HepG2 (cell line): ENCODE results near the gene ILKAP. TPM values are rescaled to one million over a fixed set of nuclear protein-coding genes. Genes with fewer than 3 reads are reported as not detected.

Experiments
- AKAP8 ChIP-seq: sonication (generic); formaldehyde crosslinking; IDR thresholded peaks from 2 replicates; pipeline ENCODE4 v1.5.1; 2020; ENCODE audit warnings: mild to moderate bottlenecking, missing genetic modification reagents
- CENPT ChIP-seq: sonication (generic); formaldehyde crosslinking; IDR thresholded peaks from 2 replicates; pipeline ENCODE4 v1.8.0; 2022; ENCODE audit warnings: low read depth, mild to moderate bottlenecking, moderate library complexity, missing genetic modification reagents
- HES4 ChIP-seq: sonication (generic); formaldehyde crosslinking; IDR thresholded peaks from 2 replicates; pipeline ENCODE4 v1.9.0; 2021; ENCODE audit warnings: mild to moderate bottlenecking, missing genetic modification reagents, borderline replicate concordance
- SAP130 ChIP-seq: IDR thresholded peaks from 2 replicates; pipeline ENCODE4 v1.6.1; 2016; ENCODE audit warnings: low read depth
- TAF1 ChIP-seq: sonication (generic); formaldehyde crosslinking; IDR thresholded peaks from 2 replicates; pipeline ENCODE4 v1.4.0; 2020; ENCODE audit warnings: missing genetic modification reagents
- U2AF1 ChIP-seq: fragments of 200-400 bp; formaldehyde crosslinking; optimal IDR thresholded peaks from 2 replicates; pipeline ENCODE3; 2017; ENCODE audit warnings: mild to moderate bottlenecking, low read depth, low read length
- ZNF136 ChIP-seq: sonication (generic); formaldehyde crosslinking; IDR thresholded peaks from 2 replicates; pipeline ENCODE4 v1.8.1; 2022; ENCODE audit warnings: low read depth, mild to moderate bottlenecking, moderate library complexity, missing genetic modification reagents
- ZNF431 ChIP-seq: sonication (generic); formaldehyde crosslinking; IDR thresholded peaks from 2 replicates; pipeline ENCODE4 v1.9.0; 2022; ENCODE audit warnings: missing genetic modification reagents, low read depth, mild to moderate bottlenecking, borderline replicate concordance
- ZNF562 ChIP-seq: sonication (generic); formaldehyde crosslinking; IDR thresholded peaks from 2 replicates; pipeline ENCODE4 v1.8.0; 2022; ENCODE audit warnings: missing genetic modification reagents, borderline replicate concordance
- ZNF615 ChIP-seq: sonication (generic); formaldehyde crosslinking; IDR thresholded peaks from 2 replicates; pipeline ENCODE4 v1.5.0; 2020; ENCODE audit warnings: mild to moderate bottlenecking, missing genetic modification reagents, borderline replicate concordance
- ZNF652 ChIP-seq: IDR thresholded peaks from 2 replicates; pipeline ENCODE4 v1.6.1; 2016; ENCODE audit warnings: low read depth, borderline replicate concordance
- ZNF678 ChIP-seq: sonication (generic); formaldehyde crosslinking; IDR thresholded peaks from 2 replicates; pipeline ENCODE4 v1.4.0; 2020; ENCODE audit warnings: mild to moderate bottlenecking, missing genetic modification reagents
- ZSCAN20 ChIP-seq: sonication (generic); formaldehyde crosslinking; IDR thresholded peaks from 2 replicates; pipeline ENCODE4 v1.4.0; 2020; ENCODE audit warnings: missing genetic modification reagents, mild to moderate bottlenecking, borderline replicate concordance
- ZSCAN22 ChIP-seq: sonication (generic); formaldehyde crosslinking; IDR thresholded peaks from 2 replicates; pipeline ENCODE4 v1.4.0; 2020; ENCODE audit warnings: mild to moderate bottlenecking, missing genetic modification reagents
- ZSCAN29 ChIP-seq: sonication (generic); formaldehyde crosslinking; conservative IDR thresholded peaks from 2 replicates; pipeline ENCODE4 v1.4.0; 2020; ENCODE audit warnings: mild to moderate bottlenecking, missing genetic modification reagents
- polyA plus RNA-seq, 8 experiments: library from polyadenylated mRNA; depleted of rRNA in 3 of 8; stranded (reverse) in 7 of 8; unstranded in 1 of 8; fragments of >200 nt; fragmentation: Illumina TruSeq in 4 of 8; extraction: Trizol in 4 of 8; gene quantifications; 2 replicates each; pipeline versions ENCODE4 v1.2.1 to v1.2.3, GENCODE V29; 2011 to 2016; ENCODE audit warnings: low read depth in 4 of 8, missing spikeins in 1 of 8, mixed read lengths in 1 of 8; ENCODE audit not compliant: insufficient read depth in 1 of 8
- total RNA-seq, 5 experiments: library from RNA; depleted of rRNA; stranded (reverse); fragments of >200 nt; fragmentation: Illumina TruSeq; extraction: Trizol; gene quantifications; 2 replicates each; pipeline ENCODE4 v1.2.3, GENCODE V29; 2016; ENCODE audit warnings: low read depth in 1 of 5
- TF ChIP-seq, protein P1 (sequence below): sonication (generic); formaldehyde crosslinking; IDR thresholded peaks from 2 replicates; pipeline ENCODE4 v1.5.1; 2020; ENCODE audit warnings: missing genetic modification reagents, mild to moderate bottlenecking, borderline replicate concordance
- TF ChIP-seq, protein P2 (sequence below): sonication (generic); formaldehyde crosslinking; IDR thresholded peaks from 2 replicates; pipeline ENCODE4 v1.5.1; 2020; ENCODE audit warnings: missing genetic modification reagents, mild to moderate bottlenecking, borderline replicate concordance
- TF ChIP-seq, protein P3 (sequence below): sonication (generic); formaldehyde crosslinking; IDR thresholded peaks from 2 replicates; pipeline ENCODE4 v1.4.0; 2020; ENCODE audit warnings: low read depth, mild to moderate bottlenecking, missing genetic modification reagents
- TF ChIP-seq, protein P4 (sequence below), 2 experiments: IDR thresholded peaks; 2 replicates each; pipeline ENCODE4 v1.6.1; 2011 to 2012; ENCODE audit warnings: low read length in 2 of 2, borderline replicate concordance in 1 of 2, low read depth in 1 of 2, mild to moderate bottlenecking in 1 of 2, moderate library complexity in 1 of 2

Gene ILKAP
- total and polyA plus RNA-seq, 2 of the 13 experiments (the other 11 are each of a cell fraction or from before 2014, with no cell fraction given): 29.6 to 33.1 TPM

DNA sequence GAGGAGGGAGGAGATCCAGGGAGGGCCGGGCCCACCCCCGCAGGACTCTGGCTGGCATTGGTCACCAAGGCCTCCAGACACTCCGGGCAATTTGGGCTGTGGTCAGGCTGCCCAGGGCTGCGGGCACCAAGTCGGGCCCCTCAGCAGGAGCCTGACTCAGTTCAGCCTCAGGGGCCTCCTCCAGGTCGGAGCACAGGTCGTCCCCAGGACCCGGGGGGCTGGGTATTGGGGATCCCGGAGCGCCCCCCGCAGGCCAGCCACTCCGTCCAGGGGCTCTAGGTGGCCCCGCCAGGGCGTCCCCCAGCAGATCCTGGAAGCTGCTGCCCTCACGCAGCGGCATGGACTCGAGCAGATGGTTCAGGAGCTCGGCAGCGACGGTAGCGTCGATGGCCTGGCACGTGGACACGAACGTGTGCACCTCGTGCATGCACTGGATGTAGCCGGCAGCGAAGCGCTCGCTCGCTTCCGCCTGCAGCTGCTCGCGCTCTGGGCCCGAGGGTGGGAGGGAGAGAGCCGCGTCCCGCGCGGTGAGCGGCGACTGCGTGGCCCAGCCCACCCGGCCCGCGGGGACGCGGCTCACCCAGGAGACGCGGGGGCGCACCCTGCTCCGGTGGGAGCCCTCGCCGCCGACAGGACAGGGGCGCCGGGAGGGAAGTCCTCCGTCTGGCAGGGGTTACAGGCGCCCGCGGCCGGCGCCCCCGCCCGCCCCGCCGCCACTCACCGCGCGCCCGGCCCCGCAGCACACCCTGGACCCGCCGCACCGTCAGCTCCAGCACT is 35.5 kb upstream of the ILKAP start (continued):
- TF ChIP-seq U2AF1: no peak
- TF ChIP-seq, protein P1, sequence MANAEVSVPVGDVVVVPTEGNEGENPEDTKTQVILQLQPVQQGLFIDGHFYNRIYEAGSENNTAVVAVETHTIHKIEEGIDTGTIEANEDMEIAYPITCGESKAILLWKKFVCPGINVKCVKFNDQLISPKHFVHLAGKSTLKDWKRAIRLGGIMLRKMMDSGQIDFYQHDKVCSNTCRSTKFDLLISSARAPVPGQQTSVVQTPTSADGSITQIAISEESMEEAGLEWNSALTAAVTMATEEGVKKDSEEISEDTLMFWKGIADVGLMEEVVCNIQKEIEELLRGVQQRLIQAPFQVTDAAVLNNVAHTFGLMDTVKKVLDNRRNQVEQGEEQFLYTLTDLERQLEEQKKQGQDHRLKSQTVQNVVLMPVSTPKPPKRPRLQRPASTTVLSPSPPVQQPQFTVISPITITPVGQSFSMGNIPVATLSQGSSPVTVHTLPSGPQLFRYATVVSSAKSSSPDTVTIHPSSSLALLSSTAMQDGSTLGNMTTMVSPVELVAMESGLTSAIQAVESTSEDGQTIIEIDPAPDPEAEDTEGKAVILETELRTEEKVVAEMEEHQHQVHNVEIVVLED (CRISPR knock-in tag): peak; percentile 54; the same call in 1 of the 2 replicates
- peak; percentile 73; the same call in 1 of the 2 replicates for TF ChIP-seq ZNF615 (CRISPR knock-in tag)
- peak; percentile 100 for TF ChIP-seq HES4 (CRISPR knock-in tag)
- TF ChIP-seq ZSCAN22 (CRISPR knock-in tag): no peak
- TF ChIP-seq ZSCAN20 (CRISPR knock-in tag): peak; percentile 99
- TF ChIP-seq ZNF136: peak; percentile 49; the same call in 1 of the 2 replicates
- TF ChIP-seq ZNF431 (CRISPR knock-in tag): peak; percentile 98
- no peak for TF ChIP-seq ZSCAN29 (CRISPR knock-in tag)
- TF ChIP-seq TAF1 (CRISPR knock-in tag): no peak; the same call in 1 of the 2 replicates
- TF ChIP-seq SAP130 (CRISPR knock-in tag): peak; percentile 49; the same call in 1 of the 2 replicates
- no peak for TF ChIP-seq ZNF678 (CRISPR knock-in tag)
- peak; percentile 99 for TF ChIP-seq CENPT (CRISPR knock-in tag)
- TF ChIP-seq, protein P2, sequence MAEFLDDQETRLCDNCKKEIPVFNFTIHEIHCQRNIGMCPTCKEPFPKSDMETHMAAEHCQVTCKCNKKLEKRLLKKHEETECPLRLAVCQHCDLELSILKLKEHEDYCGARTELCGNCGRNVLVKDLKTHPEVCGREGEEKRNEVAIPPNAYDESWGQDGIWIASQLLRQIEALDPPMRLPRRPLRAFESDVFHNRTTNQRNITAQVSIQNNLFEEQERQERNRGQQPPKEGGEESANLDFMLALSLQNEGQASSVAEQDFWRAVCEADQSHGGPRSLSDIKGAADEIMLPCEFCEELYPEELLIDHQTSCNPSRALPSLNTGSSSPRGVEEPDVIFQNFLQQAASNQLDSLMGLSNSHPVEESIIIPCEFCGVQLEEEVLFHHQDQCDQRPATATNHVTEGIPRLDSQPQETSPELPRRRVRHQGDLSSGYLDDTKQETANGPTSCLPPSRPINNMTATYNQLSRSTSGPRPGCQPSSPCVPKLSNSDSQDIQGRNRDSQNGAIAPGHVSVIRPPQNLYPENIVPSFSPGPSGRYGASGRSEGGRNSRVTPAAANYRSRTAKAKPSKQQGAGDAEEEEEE (CRISPR knock-in tag): no peak
- TF ChIP-seq, protein P3, sequence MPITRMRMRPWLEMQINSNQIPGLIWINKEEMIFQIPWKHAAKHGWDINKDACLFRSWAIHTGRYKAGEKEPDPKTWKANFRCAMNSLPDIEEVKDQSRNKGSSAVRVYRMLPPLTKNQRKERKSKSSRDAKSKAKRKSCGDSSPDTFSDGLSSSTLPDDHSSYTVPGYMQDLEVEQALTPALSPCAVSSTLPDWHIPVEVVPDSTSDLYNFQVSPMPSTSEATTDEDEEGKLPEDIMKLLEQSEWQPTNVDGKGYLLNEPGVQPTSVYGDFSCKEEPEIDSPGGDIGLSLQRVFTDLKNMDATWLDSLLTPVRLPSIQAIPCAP (CRISPR knock-in tag): peak; percentile 72; the same call in 1 of the 2 replicates
- peak; percentile 67 for TF ChIP-seq AKAP8 (CRISPR knock-in tag)
- TF ChIP-seq, protein P4, sequence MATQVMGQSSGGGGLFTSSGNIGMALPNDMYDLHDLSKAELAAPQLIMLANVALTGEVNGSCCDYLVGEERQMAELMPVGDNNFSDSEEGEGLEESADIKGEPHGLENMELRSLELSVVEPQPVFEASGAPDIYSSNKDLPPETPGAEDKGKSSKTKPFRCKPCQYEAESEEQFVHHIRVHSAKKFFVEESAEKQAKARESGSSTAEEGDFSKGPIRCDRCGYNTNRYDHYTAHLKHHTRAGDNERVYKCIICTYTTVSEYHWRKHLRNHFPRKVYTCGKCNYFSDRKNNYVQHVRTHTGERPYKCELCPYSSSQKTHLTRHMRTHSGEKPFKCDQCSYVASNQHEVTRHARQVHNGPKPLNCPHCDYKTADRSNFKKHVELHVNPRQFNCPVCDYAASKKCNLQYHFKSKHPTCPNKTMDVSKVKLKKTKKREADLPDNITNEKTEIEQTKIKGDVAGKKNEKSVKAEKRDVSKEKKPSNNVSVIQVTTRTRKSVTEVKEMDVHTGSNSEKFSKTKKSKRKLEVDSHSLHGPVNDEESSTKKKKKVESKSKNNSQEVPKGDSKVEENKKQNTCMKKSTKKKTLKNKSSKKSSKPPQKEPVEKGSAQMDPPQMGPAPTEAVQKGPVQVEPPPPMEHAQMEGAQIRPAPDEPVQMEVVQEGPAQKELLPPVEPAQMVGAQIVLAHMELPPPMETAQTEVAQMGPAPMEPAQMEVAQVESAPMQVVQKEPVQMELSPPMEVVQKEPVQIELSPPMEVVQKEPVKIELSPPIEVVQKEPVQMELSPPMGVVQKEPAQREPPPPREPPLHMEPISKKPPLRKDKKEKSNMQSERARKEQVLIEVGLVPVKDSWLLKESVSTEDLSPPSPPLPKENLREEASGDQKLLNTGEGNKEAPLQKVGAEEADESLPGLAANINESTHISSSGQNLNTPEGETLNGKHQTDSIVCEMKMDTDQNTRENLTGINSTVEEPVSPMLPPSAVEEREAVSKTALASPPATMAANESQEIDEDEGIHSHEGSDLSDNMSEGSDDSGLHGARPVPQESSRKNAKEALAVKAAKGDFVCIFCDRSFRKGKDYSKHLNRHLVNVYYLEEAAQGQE (IDR thresholded peaks at IDR 0.05; ENCODE audit: borderline replicate concordance in 1 of 2, low read depth in 1 of 2, low read length in 2 of 2): no peak
- TF ChIP-seq ZNF562 (CRISPR knock-in tag): peak; percentile 96; the same call in 1 of the 2 replicates
- no peak for TF ChIP-seq ZNF652 (CRISPR knock-in tag)
